ENCODE results near the gene TIGD1. TPM values are rescaled to one million over a fixed set of nuclear protein-coding genes. Genes with fewer than 3 reads are reported as not detected.

Gene TIGD1
- total and polyA plus RNA-seq, 2 of the 13 experiments (the other 11 are each of a cell fraction or from before 2014, with no cell fraction given): 3.5 to 9.5 TPM

- H3K27ac ChIP-seq (ENCODE audit: extremely low read length, insufficient read depth, low read length): no peak overlapping the region
- H3K4me1 ChIP-seq (ENCODE audit: insufficient read depth, low read length): peaks cover 22% of the 10 kb centered on the region
- no peaks in the 10 kb centered on the region for H3K79me2 ChIP-seq (ENCODE audit: insufficient read depth, low read length)
- in situ Hi-C loops (cut with HindIII; ENCODE audit: extremely low pct_ligation_motif_present, low pct_unique_long_range_greater_than_20kb): no loop called here
- TF ChIP-seq HNF4G (IDR thresholded peaks at IDR 0.05; ENCODE audit: borderline replicate concordance, low read depth, low read length): no peak
- TF ChIP-seq HNF4G (CRISPR knock-in tag; IDR thresholded peaks at IDR 0.05; ENCODE audit: borderline replicate concordance, low read depth): no peak
- TF ChIP-seq NBN (conservative IDR thresholded peaks at IDR 0.05): no peak
- H3K36me3 ChIP-seq (replicated peaks in 1 of 2; ENCODE audit: control insufficient read depth in 1 of 2, insufficient read depth in 2 of 2, low read length in 2 of 2): peaks cover 40 to 70% of the 10 kb centered on the region in 2 experiments
- WGBS (ENCODE audit: low lambda C conversion rate): 98% methylated on average over 9 of the region's 9 CpGs
- no TSS peak for BruUV-seq (replicated peaks)
- H3K4me2 ChIP-seq (ENCODE audit: low read depth, low read length): no peak overlapping the region
- H3K9me3 ChIP-seq (ENCODE audit: low read length): no peaks in the 10 kb centered on the region
- POLR2A ChIA-PET: interaction anchor here (1.7 kb wide), 1 partner anchor 19 kb away, joined by 5 read pairs; the partner anchor contains the start of genes EIF4E2 and TIGD1
- intact Hi-C loops (cut with micrococcal nuclease; ENCODE audit: unreplicated experiment): no loop called here
- no peak overlapping the region for H2AFZ ChIP-seq (ENCODE audit: low read length)
- H4K20me1 ChIP-seq (ENCODE audit: insufficient read depth, low read length): no peaks in the 10 kb centered on the region
- DNase-seq (ENCODE audit: low spot score): no peak
- H3K9ac ChIP-seq (ENCODE audit: insufficient read depth, low read depth, low read length): no peak overlapping the region
- no peak overlapping the region for H3K4me3 ChIP-seq (replicated peaks in 1 of 3; ENCODE audit: insufficient read depth in 1 of 3, low read depth in 2 of 3, low read length in 3 of 3)
- ATAC-seq: no peak
- no peak for FAIRE-seq
- CTCF ChIA-PET (ENCODE audit: low intra/inter-chr PET ratio, low total read pairs): no interaction called here
- H3K27me3 ChIP-seq (ENCODE audit: control insufficient read depth in 1 of 2, insufficient read depth in 2 of 2, low read length in 2 of 2): no peaks in the 10 kb centered on the region
Measured at GRCh38 chr2:232569541-232569940, 19.2 kb upstream of the TIGD1 start.

GRCh38 chr2:232568161-232568560 lies 17.8 kb upstream of the TIGD1 start:
- ATAC-seq: no peak
- Histone ChIP-seq H3K36me3 (replicated peaks in 1 of 2; ENCODE audit: control insufficient read depth in 1 of 2, insufficient read depth in 2 of 2, low read length in 2 of 2) (peaks cover 43 to 78% of the 10 kb centered on the region in 2 experiments), H3K79me2 (ENCODE audit: insufficient read depth, low read length) (no peaks in the 10 kb centered on the region), H3K9ac (ENCODE audit: insufficient read depth, low read depth, low read length) (no peak overlapping the region), H3K27me3 (ENCODE audit: control insufficient read depth in 1 of 2, insufficient read depth in 2 of 2, low read length in 2 of 2) (no peaks in the 10 kb centered on the region), H3K4me3 (replicated peaks in 1 of 3; ENCODE audit: insufficient read depth in 1 of 3, low read depth in 2 of 3, low read length in 3 of 3) (no peak overlapping the region), H3K4me2 (ENCODE audit: low read depth, low read length) (no peak overlapping the region), H3K9me3 (ENCODE audit: low read length) (no peaks in the 10 kb centered on the region), H3K27ac (ENCODE audit: extremely low read length, insufficient read depth, low read length) (no peak overlapping the region), H2AFZ (ENCODE audit: low read length) (no peak overlapping the region), H3K4me1 (ENCODE audit: insufficient read depth, low read length) (peaks cover 8% of the 10 kb centered on the region), H4K20me1 (ENCODE audit: insufficient read depth, low read length) (no peaks in the 10 kb centered on the region)
- no TSS peak for BruUV-seq (replicated peaks)
- no peak for FAIRE-seq
- DNase-seq (ENCODE audit: low spot score): no peak
- POLR2A ChIA-PET: interaction anchor here (1.7 kb wide), 1 partner anchor 18 kb away, joined by 5 read pairs; the partner anchor contains the start of genes EIF4E2 and TIGD1
- whole genome bisulfite sequencing (ENCODE audit: low lambda C conversion rate): 97% methylated on average over 5 of the region's 5 CpGs
- in situ Hi-C loops (cut with HindIII; ENCODE audit: extremely low pct_ligation_motif_present, low pct_unique_long_range_greater_than_20kb): no loop called here
- intact Hi-C loops (cut with micrococcal nuclease; ENCODE audit: unreplicated experiment): no loop called here
- CTCF ChIA-PET (ENCODE audit: low intra/inter-chr PET ratio, low total read pairs): no interaction called here
- TF ChIP-seq SIN3A (IDR thresholded peaks at IDR 0.05; ENCODE audit: borderline replicate concordance, low read depth, low read length) (no peak), TRAFD1 (CRISPR knock-in tag; IDR thresholded peaks at IDR 0.05; ENCODE audit: borderline replicate concordance) (no peak), AHDC1 (CRISPR knock-in tag; IDR thresholded peaks at IDR 0.05; ENCODE audit: borderline replicate concordance) (no peak), PHF8 (CRISPR knock-in tag; IDR thresholded peaks at IDR 0.05) (no peak), CHD4 (IDR thresholded peaks at IDR 0.05; ENCODE audit: borderline replicate concordance, low read length) (no peak), SMC3 (IDR thresholded peaks at IDR 0.05; ENCODE audit: low read length) (no peak)
- TF ChIP-seq, protein P1, sequence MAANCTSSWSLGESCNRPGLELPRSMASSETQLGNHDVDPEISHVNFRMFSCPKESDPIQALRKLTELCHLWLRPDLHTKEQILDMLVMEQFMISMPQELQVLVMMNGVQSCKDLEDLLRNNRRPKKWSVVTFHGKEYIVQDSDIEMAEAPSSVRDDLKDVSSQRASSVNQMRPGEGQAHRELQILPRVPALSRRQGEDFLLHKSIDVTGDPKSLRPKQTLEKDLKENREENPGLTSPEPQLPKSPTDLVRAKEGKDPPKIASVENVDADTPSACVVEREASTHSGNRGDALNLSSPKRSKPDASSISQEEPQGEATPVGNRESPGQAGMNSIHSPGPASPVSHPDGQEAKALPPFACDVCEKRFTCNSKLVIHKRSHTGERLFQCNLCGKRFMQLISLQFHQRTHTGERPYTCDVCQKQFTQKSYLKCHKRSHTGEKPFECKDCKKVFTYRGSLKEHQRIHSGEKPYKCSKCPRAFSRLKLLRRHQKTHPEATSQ (CRISPR knock-in tag; IDR thresholded peaks at IDR 0.05; ENCODE audit: borderline replicate concordance): no peak
